Fibroblast of mammary gland (primary cell): Measurements from ENCODE around the gene S100A13.
"Not testable (repeated sequence)": the region's sequence is repeated elsewhere in the genome, so short reads cannot be mapped to it uniquely, and the experiment has no call there.

Experiments
- DNase-seq: peaks from one replicate; pipeline ENCODE4 v3.0.0-alpha.2; 2010; ENCODE audit warnings: low read depth
- H3K4me3 ChIP-seq: 2 replicates; pipeline ENCODE4 v1.5.1; 2011; ENCODE audit warnings: low read depth, mild to moderate bottlenecking, low read length, moderate library complexity; ENCODE audit not compliant: control insufficient read depth
- CTCF ChIP-seq: conservative IDR thresholded peaks from 2 replicates; pipeline ENCODE4 v1.5.1; 2011; ENCODE audit warnings: low read depth, low read length, inconsistent platforms; ENCODE audit not compliant: control insufficient read depth, insufficient read depth

S100A13 gene

DNA sequence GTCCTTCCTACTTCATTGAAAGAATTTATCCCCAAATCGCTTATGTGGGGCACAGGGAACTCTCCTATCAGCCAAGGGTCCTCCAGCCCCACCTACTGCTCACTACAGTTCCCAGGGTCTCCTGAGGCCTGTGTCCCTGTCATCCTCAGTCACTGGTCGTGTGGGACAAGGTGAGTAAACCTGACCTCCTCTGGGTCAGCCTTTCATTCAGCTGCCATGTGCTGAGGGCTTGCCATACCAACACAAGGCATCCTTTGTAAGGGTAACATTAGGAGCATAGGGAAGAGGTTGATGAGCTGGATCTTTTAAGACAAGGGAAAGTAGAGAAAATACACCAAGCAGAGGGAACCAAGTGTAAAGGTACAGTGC lies 20.0 kb upstream of the S100A13 start:
- TF ChIP-seq CTCF, result no peak
- no peak for DNase-seq
- no peak overlapping the region for H3K4me3 ChIP-seq

DNA sequence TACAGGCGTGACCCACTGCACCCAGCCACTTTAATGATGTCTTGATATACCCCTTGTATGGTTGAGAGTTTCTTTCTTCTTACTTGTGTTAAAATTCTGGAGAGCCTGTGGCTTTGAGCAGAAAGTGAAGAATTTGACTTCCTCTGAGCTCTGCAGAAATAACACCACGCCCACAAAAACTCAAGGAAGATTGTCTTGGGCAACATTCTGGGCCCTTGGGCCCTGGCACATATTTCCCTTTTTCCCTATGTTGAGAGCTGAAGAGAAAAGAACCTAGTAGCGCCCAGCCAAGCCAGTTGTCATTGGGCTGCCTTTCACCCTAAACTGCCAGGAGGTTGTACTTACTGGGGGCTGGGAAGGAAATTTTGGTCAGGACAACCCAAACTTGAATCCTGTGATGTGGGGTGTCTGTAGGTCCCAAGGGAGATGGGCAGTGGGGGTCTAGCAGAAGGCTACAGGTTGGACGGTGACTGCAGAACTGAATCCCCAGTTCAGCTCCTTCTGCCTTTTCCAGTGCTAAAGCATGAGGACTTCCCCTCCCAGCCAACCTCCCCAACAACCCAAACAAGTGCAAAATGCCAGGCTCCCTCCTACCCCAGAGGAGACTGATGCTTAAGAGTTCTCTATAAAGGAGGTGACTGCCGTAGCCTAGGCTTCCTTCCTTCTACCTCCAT lies 19.5 kb upstream of the S100A13 start:
- no peak for DNase-seq
- H3K4me3 ChIP-seq, result no peak overlapping the region
- TF ChIP-seq CTCF, result no peak

DNA sequence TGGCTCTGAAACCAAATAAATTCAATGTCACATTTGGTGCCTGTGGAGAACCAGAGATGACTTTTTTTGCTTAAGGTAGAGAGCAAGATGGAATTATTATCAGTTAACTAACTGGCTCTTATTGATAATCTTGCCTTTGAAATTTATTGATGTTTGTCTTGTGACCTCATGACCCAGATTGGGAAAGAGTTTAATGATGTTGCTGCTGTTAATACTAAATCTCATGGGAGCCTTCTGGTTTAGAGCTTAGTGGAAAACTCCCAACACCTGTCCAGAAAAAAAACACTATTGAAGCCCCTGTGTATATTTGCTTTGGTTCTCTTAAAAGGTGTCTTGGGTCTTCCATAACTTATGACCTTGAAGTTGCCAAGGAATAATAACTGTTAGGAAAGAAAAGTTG lies 16.5 kb upstream of the S100A13 start:
- no peak overlapping the region for H3K4me3 ChIP-seq
- TF ChIP-seq CTCF, result no peak
- no peak for DNase-seq

DNA sequence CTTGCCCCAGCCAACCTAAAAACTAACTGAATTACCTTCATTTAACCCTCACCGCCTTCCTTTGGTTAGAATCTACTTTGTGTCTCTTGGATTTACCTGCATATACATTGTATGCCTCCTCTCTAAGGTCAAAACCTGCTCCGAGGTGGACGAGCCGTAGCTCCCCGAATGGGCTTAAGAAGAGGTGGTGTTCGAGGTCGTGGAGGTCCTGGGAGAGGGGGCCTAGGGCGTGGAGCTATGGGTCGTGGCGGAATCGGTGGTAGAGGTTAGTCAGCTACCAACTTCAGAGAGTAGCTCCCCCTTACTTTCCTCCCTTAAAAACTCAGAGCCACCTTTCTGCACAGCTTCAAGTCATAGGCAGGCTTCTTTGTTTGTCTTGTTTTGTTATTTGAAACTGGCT lies 15.8 kb upstream of the S100A13 start:
- H3K4me3 ChIP-seq, result no peak overlapping the region
- no peak for DNase-seq
- TF ChIP-seq CTCF, result no peak

- no peak for DNase-seq
- no peak overlapping the region for H3K4me3 ChIP-seq
- TF ChIP-seq CTCF, result no peak
These were observed 14.9 kb upstream of the S100A13 start for GRCh38 chr1:153642161-153642560.

- no peak for TF ChIP-seq CTCF
- H3K4me3 ChIP-seq, result no peak overlapping the region
- no peak for DNase-seq
These were observed 13.6 kb upstream of the S100A13 start for GRCh38 chr1:153640861-153641260.

DNA sequence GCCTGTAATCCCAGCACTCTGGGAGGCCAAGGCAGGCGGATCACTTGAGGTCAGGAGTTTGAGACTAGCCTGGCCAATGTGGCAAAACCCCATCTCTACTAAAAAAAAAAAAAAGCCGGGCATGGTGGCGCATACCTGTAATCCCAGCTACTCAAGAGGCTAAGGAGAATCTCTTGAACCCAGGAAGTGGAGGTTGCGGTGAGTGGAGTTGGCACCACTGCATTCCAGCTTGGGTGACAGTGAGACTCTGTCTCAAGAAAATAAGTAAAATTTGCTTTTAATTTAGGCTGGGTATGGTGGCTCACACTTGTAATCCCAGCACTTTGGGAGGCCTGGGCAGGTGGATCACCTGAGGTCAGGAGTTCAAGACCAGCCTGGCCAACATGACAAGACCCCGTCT lies 12.9 kb upstream of the S100A13 start:
- not testable (repeated sequence) for H3K4me3 ChIP-seq, DNase-seq
